GM18873 (cell line): ENCODE data around the gene NECAP2.

Source experiments
- ATAC-seq: cut with Tn5 transposase; IDR thresholded peaks from one replicate; pipeline ENCODE4 v1.9.1; 2021; ENCODE audit warnings: mild to moderate bottlenecking, moderate library complexity, moderate number of reproducible peaks; ENCODE audit not compliant: unreplicated experiment, low FRiP score

NECAP2 gene, protein sequence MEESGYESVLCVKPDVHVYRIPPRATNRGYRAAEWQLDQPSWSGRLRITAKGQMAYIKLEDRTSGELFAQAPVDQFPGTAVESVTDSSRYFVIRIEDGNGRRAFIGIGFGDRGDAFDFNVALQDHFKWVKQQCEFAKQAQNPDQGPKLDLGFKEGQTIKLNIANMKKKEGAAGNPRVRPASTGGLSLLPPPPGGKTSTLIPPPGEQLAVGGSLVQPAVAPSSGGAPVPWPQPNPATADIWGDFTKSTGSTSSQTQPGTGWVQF

DNA sequence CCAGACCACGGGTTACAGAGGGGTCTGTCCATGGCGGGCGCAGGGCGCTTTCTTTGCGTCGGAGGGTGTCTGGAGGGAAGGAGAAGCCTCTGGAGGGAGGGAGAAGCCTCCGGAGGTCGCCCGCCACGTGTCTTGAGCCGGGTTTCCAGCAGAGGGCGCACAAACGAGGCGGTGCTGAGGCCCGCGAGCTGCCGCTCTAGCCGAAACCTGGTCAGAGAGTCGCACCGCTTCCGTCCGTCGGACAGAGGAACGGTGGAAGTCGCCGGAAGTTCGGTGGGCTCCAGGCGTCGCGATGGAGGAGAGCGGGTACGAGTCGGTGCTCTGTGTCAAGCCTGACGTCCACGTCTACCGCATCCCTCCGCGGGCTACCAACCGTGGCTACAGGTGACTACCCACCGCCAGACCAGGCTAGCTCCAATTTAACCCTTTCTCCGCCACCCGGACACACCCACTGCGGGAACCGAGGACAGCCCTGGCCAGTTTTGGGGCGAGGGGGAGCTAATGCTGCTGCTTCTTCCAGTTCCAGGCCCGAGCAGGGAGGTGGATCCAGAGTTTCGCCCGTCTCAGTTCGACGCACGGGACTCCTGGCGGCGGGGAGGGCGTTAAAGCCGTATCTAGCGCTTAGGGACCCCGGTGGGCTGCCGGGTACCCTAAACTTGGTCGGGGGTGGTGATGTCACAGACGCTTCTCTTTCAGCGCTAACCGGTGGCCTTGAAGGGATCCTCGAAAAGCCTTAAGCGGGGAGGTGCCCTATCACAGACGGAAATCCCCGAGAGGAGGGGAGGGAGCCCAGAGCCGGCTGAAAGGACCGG, at the start of gene NECAP2:
TSS of gene NECAP2 (plus strand) at position 255 of the 812 bp plus-strand sequence. CDS start at position 293, 38 bp downstream.
- ATAC-seq: peak; percentile 61

DNA sequence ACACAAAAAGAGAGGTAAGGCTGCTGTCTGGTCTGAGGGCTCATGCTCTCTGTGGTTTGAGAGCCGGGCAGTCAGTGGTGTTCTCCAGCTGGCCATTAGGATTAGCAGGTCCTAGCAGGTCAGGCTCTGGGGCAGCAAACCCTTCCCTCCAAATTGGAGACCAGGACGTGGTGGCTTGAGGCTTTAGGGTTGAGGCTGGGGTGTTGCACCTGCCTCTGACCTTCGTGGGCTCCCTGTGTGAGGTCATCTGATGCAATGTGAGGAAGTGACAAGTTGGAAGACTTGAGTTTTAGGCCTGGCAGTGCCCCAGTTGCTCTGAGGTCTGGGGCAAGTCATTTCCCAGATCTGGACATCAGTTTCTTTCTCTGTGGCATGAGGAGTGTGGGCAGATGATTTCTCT, 49.1 kb upstream of the NECAP2 start:
- no peak for ATAC-seq

DNA sequence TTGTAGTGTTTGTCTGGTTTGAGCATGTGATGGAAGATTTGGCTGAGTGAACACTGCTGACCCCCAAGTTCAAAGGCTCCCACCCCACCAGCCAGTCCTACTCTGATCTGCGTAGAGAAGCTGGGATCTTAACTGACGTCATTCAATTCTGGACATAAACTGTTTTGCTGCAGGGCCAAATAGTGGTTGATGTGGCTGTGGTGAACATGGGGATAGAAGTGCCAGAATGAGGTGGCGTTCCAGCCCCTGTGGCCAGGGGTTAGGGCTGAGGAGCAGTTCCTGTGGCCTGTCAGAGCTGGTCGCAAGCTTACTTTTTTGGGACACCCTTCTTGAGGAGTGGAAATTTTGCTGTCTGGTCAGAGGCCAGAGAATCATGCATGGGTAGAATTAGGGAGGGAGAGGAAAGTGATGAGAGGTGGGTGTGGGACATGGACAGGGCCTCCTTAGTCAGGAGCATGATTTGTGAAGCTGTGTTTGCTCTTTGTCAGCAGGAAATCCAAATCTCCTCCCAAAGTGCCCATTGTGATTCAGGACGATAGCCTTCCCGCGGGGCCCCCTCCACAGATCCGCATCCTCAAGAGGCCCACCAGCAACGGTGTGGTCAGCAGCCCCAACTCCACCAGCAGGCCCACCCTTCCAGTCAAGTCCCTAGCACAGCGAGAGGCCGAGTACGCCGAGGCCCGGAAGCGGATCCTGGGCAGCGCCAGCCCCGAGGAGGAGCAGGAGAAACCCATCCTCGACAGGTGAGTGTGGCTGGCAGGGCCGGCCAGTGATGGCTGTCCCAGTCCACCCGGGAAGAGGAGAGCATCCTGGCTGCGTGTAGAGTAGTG, 47.6 kb upstream of the NECAP2 start:
- ATAC-seq: no peak

DNA sequence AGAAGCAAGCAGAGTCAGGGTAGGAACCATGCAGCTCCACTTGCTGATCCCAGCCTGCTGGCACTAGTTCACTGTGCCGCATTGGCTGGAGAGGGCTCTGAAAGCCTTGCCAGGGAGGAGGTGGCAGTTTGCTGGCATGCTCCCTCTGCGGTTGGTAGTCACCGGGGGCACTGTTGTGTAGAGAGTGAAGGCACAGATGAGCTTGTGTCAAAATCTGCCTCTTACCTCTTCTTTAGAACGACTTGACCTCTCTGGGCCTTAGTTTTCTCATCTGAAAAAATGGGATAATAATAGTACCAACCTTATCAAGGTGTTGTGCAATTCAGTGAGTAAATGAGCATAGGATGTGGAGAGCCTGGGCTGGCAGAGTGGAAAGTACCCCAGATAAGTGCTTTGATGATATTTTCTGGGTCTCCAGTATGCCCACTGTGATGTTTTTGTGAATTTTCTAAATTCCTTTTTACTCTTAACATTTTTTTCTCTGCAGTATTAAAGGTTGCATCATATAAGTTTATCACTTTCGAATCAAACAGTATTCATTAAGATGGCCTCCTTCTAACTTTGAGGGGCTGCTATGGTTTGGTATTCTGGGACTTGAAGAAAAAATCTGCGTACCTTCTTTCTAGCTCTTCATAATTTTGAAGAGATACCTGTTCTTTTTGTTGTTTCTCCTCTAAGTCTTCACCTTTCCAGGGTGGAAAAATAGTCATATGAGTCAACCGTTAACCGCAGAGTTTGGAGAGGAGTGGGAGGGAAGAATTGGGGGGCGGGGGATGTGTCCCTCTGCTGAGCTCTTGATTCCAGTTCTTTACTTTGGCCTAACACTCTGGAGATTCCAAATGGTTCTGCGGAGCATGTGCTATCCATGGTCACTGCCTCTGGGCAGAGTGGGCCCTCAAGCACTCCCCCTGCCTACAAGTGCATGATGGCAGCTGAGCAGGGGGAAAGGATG, 46.7 kb upstream of the NECAP2 start:
- ATAC-seq: no peak

DNA sequence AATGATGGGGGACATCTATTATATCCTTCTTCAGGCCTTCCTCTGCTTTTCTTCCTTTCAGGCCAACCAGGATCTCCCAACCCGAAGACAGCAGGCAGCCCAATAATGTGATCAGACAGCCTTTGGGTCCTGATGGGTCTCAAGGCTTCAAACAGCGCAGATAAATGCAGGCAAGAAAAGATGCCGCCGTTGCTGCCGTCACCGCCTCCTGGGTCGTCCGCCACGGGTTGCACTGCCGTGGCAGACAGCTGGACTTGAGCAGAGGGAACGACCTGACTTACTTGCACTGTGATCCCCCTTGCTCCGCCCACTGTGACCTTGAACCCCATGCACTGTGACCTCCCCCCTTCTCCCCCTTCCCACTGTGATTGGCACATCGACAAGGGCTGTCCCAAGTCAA, 45.5 kb upstream of the NECAP2 start:
- no peak for ATAC-seq

DNA sequence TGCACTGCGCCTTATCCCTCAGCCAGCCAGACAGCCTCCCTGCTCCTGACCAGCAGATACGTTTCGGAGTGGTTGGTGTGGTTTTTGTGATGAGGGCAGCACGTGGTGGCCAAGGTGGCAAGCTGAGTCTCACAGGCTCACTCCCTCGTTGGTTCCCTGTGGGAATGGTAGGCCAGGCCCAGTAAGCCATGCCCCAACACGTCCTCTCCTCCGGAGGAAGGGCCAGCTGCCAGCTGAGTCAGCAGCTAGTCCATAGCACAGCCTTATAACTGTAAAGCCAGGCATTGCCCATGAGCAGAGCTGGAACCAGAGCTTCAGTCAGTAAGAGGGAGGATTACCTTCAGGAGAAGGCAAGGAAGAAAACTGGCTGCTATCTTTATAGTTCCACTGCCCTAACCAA, 43.9 kb upstream of the NECAP2 start:
- no peak for ATAC-seq

DNA sequence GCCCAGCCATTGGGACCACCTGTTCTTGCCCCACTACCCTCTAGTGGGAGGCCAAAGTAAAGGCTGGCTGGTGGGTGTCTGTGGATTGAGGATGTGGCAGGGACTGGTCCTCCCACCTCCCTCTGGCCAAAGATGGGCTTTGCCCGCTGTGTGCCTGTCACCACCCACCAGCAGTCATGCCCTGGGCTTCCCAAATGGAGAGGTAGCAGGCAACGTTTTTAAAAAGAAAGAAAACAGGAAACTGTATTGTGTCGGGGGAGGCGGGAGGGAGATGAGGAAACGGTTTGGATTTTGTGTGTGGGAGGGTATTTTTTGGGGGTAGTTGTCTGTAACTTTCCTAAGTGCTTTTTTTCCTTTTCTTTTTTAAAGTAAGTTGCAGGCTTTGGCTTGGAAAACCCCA, 43.4 kb upstream of the NECAP2 start:
- no peak for ATAC-seq

DNA sequence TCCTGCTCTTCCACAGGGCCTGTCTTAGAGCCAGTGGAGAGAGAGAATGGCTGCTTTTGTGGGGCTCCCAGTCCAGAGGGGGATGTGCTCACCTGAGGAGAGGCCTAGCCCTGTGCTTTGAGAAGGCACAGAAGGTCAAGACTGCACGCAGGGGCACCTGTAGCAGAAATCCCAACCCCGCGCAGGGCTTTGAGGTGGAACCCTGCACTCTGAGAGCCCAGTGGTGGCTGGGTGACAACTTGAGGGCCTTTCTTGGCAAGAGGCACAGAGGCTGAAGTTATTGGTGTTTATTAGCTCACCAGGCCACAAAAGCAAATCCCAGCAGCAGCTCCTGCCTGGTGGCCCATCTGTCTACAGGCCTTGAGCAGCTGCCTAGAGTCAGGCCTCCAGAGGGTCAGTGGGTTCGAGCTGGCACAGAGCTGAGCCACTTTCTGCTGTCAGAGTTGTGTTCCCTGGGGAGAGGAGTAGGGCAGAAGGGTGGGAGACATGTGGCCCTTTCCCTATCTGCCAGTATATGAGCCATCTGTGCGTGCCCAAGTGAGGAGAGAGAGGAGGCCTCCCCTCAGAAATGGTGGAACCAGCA, 42.1 kb upstream of the NECAP2 start:
- ATAC-seq: no peak

DNA sequence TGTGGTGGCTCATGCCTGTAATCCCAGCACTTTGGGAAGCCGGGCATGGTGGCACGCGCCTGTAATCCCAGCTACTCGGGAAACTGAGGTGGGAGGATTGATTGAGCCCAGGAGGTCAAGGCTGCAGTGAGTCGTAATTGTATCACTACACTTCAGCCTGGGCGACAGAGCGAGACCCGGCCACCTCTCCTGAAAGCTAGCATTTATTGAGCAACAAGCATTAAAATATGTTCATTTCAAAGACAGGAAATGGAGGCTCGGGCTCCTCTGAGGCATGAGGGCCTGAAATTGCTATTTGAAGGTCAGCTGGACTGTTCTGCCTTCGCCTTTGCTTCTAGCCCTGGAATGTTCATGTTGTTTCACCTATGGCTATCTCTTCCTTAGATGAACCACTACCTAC, 37.8 kb upstream of the NECAP2 start:
- no peak for ATAC-seq

DNA sequence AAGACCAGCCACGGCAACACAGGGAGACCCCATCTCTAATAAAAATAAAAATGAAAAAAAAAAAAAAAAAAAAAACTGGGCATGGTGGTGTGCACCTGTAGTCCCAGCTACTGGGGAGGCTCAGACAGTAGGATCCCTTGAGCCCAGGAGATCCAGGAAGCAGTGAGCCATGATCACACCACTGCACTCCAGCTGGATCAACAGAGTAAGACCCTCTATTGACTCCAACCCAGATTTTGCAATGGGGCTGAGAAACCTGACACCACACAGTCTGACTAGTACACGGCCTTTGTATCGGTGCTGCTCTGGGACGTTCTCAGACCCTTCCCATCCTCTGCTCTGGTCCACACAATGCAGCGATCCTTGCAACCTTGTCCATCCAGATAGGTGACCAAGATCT, 35.1 kb upstream of the NECAP2 start:
- ATAC-seq: no peak

DNA sequence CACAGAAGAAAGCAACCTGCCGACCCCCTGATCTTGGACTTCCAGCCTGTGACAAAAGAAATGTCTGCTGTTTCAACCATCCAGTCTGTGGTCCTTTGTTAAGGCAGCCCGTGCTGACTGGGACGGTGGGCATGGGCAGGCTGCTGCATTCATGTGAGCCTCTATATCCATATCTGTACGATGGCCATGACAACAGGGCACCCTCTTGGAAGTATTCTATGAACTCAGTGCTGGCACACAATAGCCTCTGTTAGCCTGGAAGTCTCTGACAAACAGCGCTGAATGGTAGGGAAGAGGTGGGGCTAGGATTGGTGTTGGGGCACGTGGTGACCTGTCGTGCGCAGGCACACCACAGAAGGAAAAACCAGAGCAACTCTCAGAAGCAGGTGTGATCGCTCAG, 33.7 kb upstream of the NECAP2 start:
- no peak for ATAC-seq

DNA sequence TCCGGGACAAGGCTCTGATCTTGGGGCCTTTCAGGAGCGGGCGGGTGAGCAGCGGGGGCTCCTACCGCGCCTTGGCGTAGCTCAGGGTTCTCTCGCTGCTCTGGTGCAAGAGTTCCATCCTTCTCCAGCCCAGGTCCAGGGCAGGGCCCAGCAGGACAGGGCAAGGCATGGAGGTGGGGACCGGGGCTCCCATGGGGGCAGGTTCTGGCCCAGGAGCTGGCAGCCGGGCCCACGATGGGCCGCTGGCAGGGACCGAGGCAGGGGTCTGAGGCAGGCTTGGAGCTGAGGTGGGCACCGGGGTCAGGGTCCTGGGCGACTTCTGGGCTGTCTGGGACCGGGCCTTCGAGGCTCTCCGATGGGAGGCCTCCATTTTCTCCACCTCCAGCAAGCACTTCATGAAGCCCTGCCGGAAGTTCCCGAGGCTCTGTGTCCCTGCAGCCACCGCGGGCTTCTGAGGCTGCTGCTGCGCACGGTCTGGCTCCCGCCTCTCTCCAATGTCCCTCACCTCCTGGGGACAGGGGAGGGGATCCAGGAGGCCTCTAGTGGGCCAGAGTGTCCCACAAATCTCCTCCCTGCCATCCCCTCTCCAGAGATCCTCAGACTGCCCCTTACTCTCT, 30.9 kb upstream of the NECAP2 start:
- no peak for ATAC-seq

DNA sequence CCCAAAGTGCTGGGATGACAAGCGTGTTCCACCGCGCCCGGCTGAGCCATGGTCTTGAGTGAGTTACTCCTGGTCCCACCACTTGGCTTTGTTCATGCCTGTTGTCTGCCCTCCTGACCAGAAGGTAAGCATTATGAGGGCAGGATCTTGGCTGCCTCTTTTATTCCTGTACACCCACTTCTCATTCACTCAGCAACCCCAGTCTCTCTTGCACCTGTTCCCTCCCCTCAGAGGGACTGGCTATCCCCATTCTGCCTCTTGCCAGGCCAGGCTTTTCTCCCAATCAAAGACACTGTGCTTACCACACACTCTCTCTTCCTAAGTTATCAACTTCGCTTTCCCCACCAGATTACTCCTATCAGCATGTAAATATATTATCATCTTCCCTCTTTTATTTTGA, 29.7 kb upstream of the NECAP2 start:
- no peak for ATAC-seq

DNA sequence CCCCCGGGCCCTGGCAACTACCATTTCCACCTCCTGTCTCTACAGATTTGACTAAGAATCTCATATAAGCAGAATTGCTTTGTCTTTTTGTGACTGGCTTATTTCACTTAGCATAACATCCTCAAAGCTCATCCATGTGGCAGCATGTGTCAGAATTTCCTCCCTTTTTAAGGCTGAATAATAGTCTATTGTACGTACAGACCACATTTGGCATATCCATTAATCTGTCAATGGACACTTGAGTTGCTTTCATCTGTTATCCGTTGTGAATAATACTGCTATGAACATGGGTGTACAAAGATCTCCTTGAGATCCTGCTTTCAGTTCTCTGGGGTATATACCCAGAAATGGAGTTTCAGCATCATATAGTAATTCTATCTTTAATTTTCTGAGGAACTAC, 27.3 kb upstream of the NECAP2 start:
- ATAC-seq: no peak

DNA sequence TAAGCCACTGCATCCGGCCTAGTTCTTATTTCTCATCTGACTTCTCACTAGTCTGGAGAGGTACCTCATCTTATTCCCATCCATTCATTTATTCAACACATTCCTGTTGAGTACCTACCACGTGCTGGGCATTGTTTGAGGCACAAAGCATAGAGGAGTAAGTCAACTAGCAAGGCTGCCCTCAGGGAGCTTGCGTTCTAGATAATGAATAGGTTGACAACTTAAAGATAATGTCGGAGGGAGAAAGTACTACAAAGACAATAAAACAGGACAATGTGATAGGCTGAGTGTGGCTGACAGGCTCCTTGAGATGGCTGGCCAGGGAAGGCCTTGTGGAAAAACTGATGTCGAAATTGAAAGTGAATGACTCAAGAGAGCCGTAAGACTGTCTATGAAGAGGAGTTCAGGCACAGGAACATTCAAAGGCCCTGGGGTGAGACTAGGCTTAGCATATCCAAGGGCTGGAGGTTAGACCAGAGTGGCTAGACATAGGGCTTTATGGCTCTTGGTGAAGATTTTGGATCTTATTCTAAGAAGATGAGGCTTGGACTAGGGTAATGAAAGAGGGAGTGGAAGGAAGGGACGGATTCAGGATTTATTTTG, 21.6 kb upstream of the NECAP2 start:
- ATAC-seq: no peak

DNA sequence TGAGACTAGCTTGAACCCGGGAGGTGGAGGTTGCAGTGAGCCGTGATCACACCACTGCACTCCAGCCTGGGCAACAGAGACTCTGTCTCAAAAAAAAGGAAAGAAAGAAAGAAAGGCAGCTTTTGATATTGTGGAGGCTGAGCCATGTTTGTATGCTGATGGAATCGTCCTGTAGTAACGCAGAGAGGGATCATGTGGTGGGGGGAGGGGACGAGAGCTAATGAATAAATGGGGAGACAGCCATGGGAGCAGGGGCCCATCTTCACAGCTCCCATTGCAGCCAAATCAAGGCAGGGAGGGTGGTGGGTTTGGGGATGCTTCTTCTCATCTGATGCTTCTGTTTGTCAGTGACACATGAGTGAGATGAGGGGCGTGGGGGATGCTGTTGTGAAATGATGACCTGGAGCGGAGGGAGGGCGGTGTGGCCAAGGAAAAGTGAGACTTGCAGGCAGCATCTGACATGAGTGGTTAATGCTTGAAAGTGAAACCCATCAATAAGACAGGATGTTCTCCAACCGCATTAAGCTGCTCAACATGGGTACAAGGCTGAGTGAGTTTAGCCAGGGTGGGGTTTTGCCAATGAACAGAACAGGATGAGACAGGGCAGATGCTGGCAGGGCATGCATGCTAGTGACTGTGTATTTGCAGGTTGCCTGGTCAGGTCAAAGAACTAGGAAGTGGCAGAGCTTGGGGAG, 20.0 kb upstream of the NECAP2 start:
- ATAC-seq: no peak

DNA sequence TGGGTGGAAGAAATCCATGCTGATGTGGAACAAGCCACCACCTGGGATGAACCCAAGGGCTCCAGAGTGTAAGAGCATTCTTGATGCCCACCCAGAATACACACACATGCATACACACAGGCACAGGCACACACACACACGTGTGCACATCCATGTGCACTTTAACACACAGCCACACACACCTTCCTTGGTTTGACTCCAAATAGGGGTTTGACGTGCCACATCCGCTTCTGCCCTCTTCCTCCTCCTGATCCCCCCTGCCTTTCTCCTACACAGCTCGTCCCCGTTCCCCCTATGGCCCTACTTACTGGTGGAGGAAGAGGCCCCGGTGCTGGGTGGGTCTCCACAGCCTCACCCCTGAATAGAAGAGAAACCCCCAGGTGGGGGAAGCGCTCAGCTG, 19.3 kb upstream of the NECAP2 start:
- ATAC-seq: no peak

DNA sequence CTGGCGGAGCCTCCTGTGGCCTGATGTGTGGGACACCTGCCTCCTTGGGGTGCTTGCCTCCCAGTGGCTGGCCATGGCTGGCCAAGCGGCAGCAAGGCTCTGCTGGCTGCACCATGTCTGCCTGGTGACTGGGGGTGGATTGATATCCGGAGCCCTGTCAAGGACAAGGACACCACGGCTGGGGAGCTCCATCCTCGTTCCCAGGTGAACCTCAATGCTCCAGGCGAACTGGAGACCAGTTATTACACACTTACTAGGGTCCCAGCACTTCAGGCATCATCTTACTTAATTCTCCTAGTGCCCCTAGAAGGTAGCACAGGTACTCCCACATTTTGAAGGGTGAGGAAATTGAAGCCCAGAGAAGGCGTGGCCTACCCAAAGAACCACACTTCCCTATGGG, 18.5 kb upstream of the NECAP2 start:
- no peak for ATAC-seq
